SJCRH30 (cell line): ENCODE results near the gene CD38. TPM values are rescaled to one million over a fixed set of nuclear protein-coding genes. Genes with fewer than 3 reads are reported as not detected.

Experiments
- DNase-seq, 2 experiments: peaks; one replicate each; pipeline ENCODE4 v3.0.0-alpha.2; 2015 to 2020
- H3K27ac ChIP-seq: fragments of 250-450 bp; sonication (Bioruptor Pico); 2 replicates; pipeline ENCODE4 v1.5.1; 2020; ENCODE audit warnings: mild to moderate bottlenecking, moderate library complexity
- H3K27me3 ChIP-seq: fragments of 250-450 bp; sonication (Bioruptor Pico); 2 replicates; pipeline ENCODE4 v1.5.1; 2020; ENCODE audit warnings: mild to moderate bottlenecking, moderate library complexity
- H3K36me3 ChIP-seq: fragments of 250-450 bp; sonication (Bioruptor Pico); 2 replicates; pipeline ENCODE4 v1.5.1; 2020; ENCODE audit warnings: mild to moderate bottlenecking, moderate library complexity
- H3K4me1 ChIP-seq: fragments of 250-450 bp; sonication (Bioruptor Pico); 2 replicates; pipeline ENCODE4 v1.5.1; 2020; ENCODE audit warnings: mild to moderate bottlenecking, moderate library complexity
- H3K4me3 ChIP-seq: fragments of 250-450 bp; sonication (Bioruptor Pico); 2 replicates; pipeline ENCODE4 v1.5.1; 2020; ENCODE audit warnings: mild to moderate bottlenecking, moderate library complexity
- H3K9me3 ChIP-seq: fragments of 250-450 bp; sonication (Bioruptor Pico); replicated peaks from 2 replicates; pipeline ENCODE4 v1.5.1; 2020; ENCODE audit warnings: mild to moderate bottlenecking, moderate library complexity
- total RNA-seq: library from RNA; depleted of rRNA; stranded (reverse); fragments of >200 nt; shearing (Covaris generic); gene quantifications from 2 replicates; pipeline ENCODE4 v1.2.3, GENCODE V29; 2014

CD38 gene
- total RNA-seq, 1 experiment from 2014 or later = 0.06 TPM

- Histone ChIP-seq H3K27ac (no peak overlapping the region), H3K4me3 (no peak overlapping the region), H3K9me3 (no peaks in the 10 kb centered on the region), H3K27me3 (peaks cover 8% of the 10 kb centered on the region; the same call in 1 of the 2 replicates), H3K4me1 (no peaks in the 10 kb centered on the region), H3K36me3 (no peaks in the 10 kb centered on the region)
- DNase-seq = peak; percentile 37 to 84
Measured at GRCh38 chr4:15882675-15883086, 104.6 kb downstream of the CD38 start.

GRCh38 chr4:15883610-15884243, 105.6 kb downstream of the CD38 start:
- no peak overlapping the region for H3K4me3 ChIP-seq
- H3K4me1 ChIP-seq = no peaks in the 10 kb centered on the region
- H3K27me3 ChIP-seq = peaks cover 8% of the 10 kb centered on the region; the same call in 1 of the 2 replicates
- no peaks in the 10 kb centered on the region for H3K9me3 ChIP-seq
- no peak overlapping the region for H3K27ac ChIP-seq
- H3K36me3 ChIP-seq = no peaks in the 10 kb centered on the region
- DNase-seq = no peak

- Histone ChIP-seq H3K4me3 (no peak overlapping the region), H3K9me3 (no peaks in the 10 kb centered on the region), H3K4me1 (no peaks in the 10 kb centered on the region), H3K27me3 (peaks cover 8% of the 10 kb centered on the region; the same call in 1 of the 2 replicates), H3K36me3 (no peaks in the 10 kb centered on the region), H3K27ac (no peak overlapping the region)
- DNase-seq = no peak
Measured at GRCh38 chr4:15884666-15885065, 106.5 kb downstream of the CD38 start.

- H3K9me3 ChIP-seq = no peaks in the 10 kb centered on the region
- H3K36me3 ChIP-seq = no peaks in the 10 kb centered on the region
- no peak overlapping the region for H3K4me3 ChIP-seq
- H3K27me3 ChIP-seq = peaks cover 8% of the 10 kb centered on the region; the same call in 1 of the 2 replicates
- no peak overlapping the region for H3K27ac ChIP-seq
- no peaks in the 10 kb centered on the region for H3K4me1 ChIP-seq
- DNase-seq = no peak
Measured at GRCh38 chr4:15885422-15885821, 107.3 kb downstream of the CD38 start.

- H3K36me3 ChIP-seq = no peaks in the 10 kb centered on the region
- no peak overlapping the region for H3K4me3 ChIP-seq
- no peak overlapping the region for H3K27ac ChIP-seq
- H3K27me3 ChIP-seq = peaks cover 8% of the 10 kb centered on the region; the same call in 1 of the 2 replicates
- DNase-seq = no peak
- no peaks in the 10 kb centered on the region for H3K9me3 ChIP-seq
- H3K4me1 ChIP-seq = no peaks in the 10 kb centered on the region
Measured at GRCh38 chr4:15888515-15888914, 110.4 kb downstream of the CD38 start.

- DNase-seq = no peak
- Histone ChIP-seq H3K36me3 (no peaks in the 10 kb centered on the region), H3K4me1 (no peaks in the 10 kb centered on the region), H3K27ac (no peak overlapping the region), H3K4me3 (no peak overlapping the region), H3K9me3 (no peaks in the 10 kb centered on the region), H3K27me3 (peaks cover 8% of the 10 kb centered on the region; the same call in 1 of the 2 replicates)
Measured at GRCh38 chr4:15890246-15890829, 112.2 kb downstream of the CD38 start.

- DNase-seq = no peak
- no peak overlapping the region for H3K27ac ChIP-seq
Measured at GRCh38 chr4:15891312-15891711, 113.2 kb downstream of the CD38 start.

GRCh38 chr4:15893962-15894361, 115.8 kb downstream of the CD38 start:
- H3K36me3 ChIP-seq = no peaks in the 10 kb centered on the region
- H3K27ac ChIP-seq = no peak overlapping the region
- no peaks in the 10 kb centered on the region; the same call in 1 of the 2 replicates for H3K27me3 ChIP-seq
- H3K9me3 ChIP-seq = no peaks in the 10 kb centered on the region
- no peak overlapping the region for H3K4me3 ChIP-seq
- no peak for DNase-seq
- no peaks in the 10 kb centered on the region for H3K4me1 ChIP-seq

More at GRCh38 chr4:15891312-15891711, 113.2 kb downstream of the CD38 start:
- Histone ChIP-seq H3K36me3 (no peaks in the 10 kb centered on the region), H3K4me3 (no peak overlapping the region), H3K27me3 (peaks cover under 1% of the 10 kb centered on the region; the same call in 1 of the 2 replicates), H3K9me3 (no peaks in the 10 kb centered on the region), H3K4me1 (no peaks in the 10 kb centered on the region)

GRCh38 chr4:15894393-15894792, 116.3 kb downstream of the CD38 start:
- Histone ChIP-seq H3K27ac (no peak overlapping the region), H3K4me3 (no peak overlapping the region), H3K4me1 (no peaks in the 10 kb centered on the region), H3K36me3 (no peaks in the 10 kb centered on the region), H3K27me3 (no peaks in the 10 kb centered on the region; the same call in none of the 2 replicates), H3K9me3 (no peaks in the 10 kb centered on the region)
- no peak for DNase-seq

- Histone ChIP-seq H3K4me3 (no peak overlapping the region), H3K4me1 (no peaks in the 10 kb centered on the region), H3K27ac (no peak overlapping the region), H3K27me3 (no peaks in the 10 kb centered on the region; the same call in none of the 2 replicates), H3K9me3 (no peaks in the 10 kb centered on the region), H3K36me3 (no peaks in the 10 kb centered on the region)
- DNase-seq = no peak
Measured at GRCh38 chr4:15894921-15895916, 117.1 kb downstream of the CD38 start.

GRCh38 chr4:15897577-15897976, 119.4 kb downstream of the CD38 start:
- H3K27me3 ChIP-seq = no peaks in the 10 kb centered on the region; the same call in none of the 2 replicates
- no peak overlapping the region for H3K27ac ChIP-seq
- no peak for DNase-seq
- H3K4me1 ChIP-seq = no peaks in the 10 kb centered on the region
- H3K9me3 ChIP-seq = no peaks in the 10 kb centered on the region
- H3K36me3 ChIP-seq = no peaks in the 10 kb centered on the region
- no peak overlapping the region for H3K4me3 ChIP-seq

GRCh38 chr4:15898902-15899301, 120.8 kb downstream of the CD38 start:
- Histone ChIP-seq H3K36me3 (no peaks in the 10 kb centered on the region), H3K27ac (no peak overlapping the region), H3K4me1 (no peaks in the 10 kb centered on the region), H3K27me3 (no peaks in the 10 kb centered on the region; the same call in none of the 2 replicates), H3K4me3 (no peak overlapping the region), H3K9me3 (no peaks in the 10 kb centered on the region)
- DNase-seq = no peak

GRCh38 chr4:15899511-15899910, 121.4 kb downstream of the CD38 start:
- no peaks in the 10 kb centered on the region for H3K9me3 ChIP-seq
- DNase-seq = no peak
- H3K27me3 ChIP-seq = no peaks in the 10 kb centered on the region; the same call in none of the 2 replicates
- no peak overlapping the region for H3K27ac ChIP-seq
- no peaks in the 10 kb centered on the region for H3K36me3 ChIP-seq
- H3K4me3 ChIP-seq = no peak overlapping the region
- H3K4me1 ChIP-seq = no peaks in the 10 kb centered on the region

GRCh38 chr4:15901007-15901406, 122.9 kb downstream of the CD38 start:
- Histone ChIP-seq H3K4me3 (no peak overlapping the region), H3K4me1 (no peaks in the 10 kb centered on the region), H3K9me3 (no peaks in the 10 kb centered on the region), H3K36me3 (no peaks in the 10 kb centered on the region), H3K27ac (no peak overlapping the region), H3K27me3 (no peaks in the 10 kb centered on the region; the same call in none of the 2 replicates)
- no peak for DNase-seq
